NCI-H2029 treated with DMSO at 0.1 percent for 48 hours (cell line): ENCODE measurements around the gene STEAP1.
"Not testable (repeated sequence)": the region's sequence is repeated elsewhere in the genome, so short reads cannot be mapped to it uniquely, and the experiment has no call there.

Experiments used
- DNase-seq: peaks from one replicate; lab custom pipeline; 2025; lab: John Stamatoyannopoulos, UW

Gene STEAP1

GRCh38 chr7:90153943-90154771, at the start of gene STEAP1:
STEAP1 (plus strand) TSS chr7:90154469; CDS start chr7:90159789, 5,320 bp downstream.
- DNase-seq = peak; percentile 20

GRCh38 chr7:90114972-90115371, 39.3 kb upstream of the STEAP1 start:
- not testable (repeated sequence) for DNase-seq

- not testable (repeated sequence) for DNase-seq
Observed at GRCh38 chr7:90118551-90119177, 35.6 kb upstream of the STEAP1 start.

- DNase-seq = no peak
Observed at GRCh38 chr7:90119178-90119971, 34.9 kb upstream of the STEAP1 start.

GRCh38 chr7:90120205-90120604, 34.1 kb upstream of the STEAP1 start:
- not testable (repeated sequence) for DNase-seq

GRCh38 chr7:90131746-90132145, 22.5 kb upstream of the STEAP1 start:
- not testable (repeated sequence) for DNase-seq

GRCh38 chr7:90147079-90147960, 6.9 kb upstream of the STEAP1 start:
- not testable (repeated sequence) for DNase-seq

GRCh38 chr7:90149428-90149827, 4.8 kb upstream of the STEAP1 start:
- not testable (repeated sequence) for DNase-seq

GRCh38 chr7:90151884-90152283, 2.4 kb upstream of the STEAP1 start:
- DNase-seq = not testable (repeated sequence)

GRCh38 chr7:90152642-90153253, 1.5 kb upstream of the STEAP1 start:
- peak; percentile 37 for DNase-seq

GRCh38 chr7:90155206-90155605, 937 bp downstream of the STEAP1 start:
- DNase-seq = no peak

GRCh38 chr7:90157331-90157730, 3.1 kb downstream of the STEAP1 start:
- DNase-seq = not testable (repeated sequence)

- DNase-seq = not testable (repeated sequence)
Observed at GRCh38 chr7:90157761-90158350, 3.6 kb downstream of the STEAP1 start.

- no peak for DNase-seq
Observed at GRCh38 chr7:90163534-90163933, 9.3 kb downstream of the STEAP1 start.

- no peak for DNase-seq
Observed at GRCh38 chr7:90165724-90166123, 11.5 kb downstream of the STEAP1 start.

- no peak for DNase-seq
Observed at GRCh38 chr7:90166153-90166552, 11.9 kb downstream of the STEAP1 start.

- no peak for DNase-seq
Observed at GRCh38 chr7:90167361-90167760, 13.1 kb downstream of the STEAP1 start.

- DNase-seq = no peak
Observed at GRCh38 chr7:90169891-90170290, 15.6 kb downstream of the STEAP1 start.

- no peak for DNase-seq
Observed at GRCh38 chr7:90172121-90172520, 17.9 kb downstream of the STEAP1 start.

- DNase-seq = no peak
Observed at GRCh38 chr7:90172624-90173023, 18.4 kb downstream of the STEAP1 start.
